Ovary (tissue), 3 donors: Measurements from ENCODE around the gene BAZ2B.

Source experiments
- CTCF ChIP-seq, 3 donors: fragments of 450-650 bp in 2 of 3; fragments of 200-600 bp in 1 of 3; IDR thresholded peaks; one replicate each; pipeline versions ENCODE4 v1.5.1 to v1.8.0; 2016 to 2022; ENCODE audit warnings: antibody characterized with exemption in 3 of 3, mild to moderate bottlenecking in 1 of 3
- EP300 ChIP-seq: sonication (generic); formaldehyde crosslinking; IDR thresholded peaks from one replicate; pipeline ENCODE4 v1.6.1; 2017; ENCODE audit warnings: antibody characterized with exemption
- POLR2A ChIP-seq: fragments of 450-650 bp; IDR thresholded peaks from one replicate; pipeline ENCODE4 v1.6.1; 2017; ENCODE audit warnings: antibody characterized with exemption, mild to moderate bottlenecking, moderate library complexity
- donor health status: DM: no; HTN: no; CAD: no.

GRCh38 chr2:159620796-159621195 is 4.4 kb upstream of the BAZ2B start:
- TF ChIP-seq CTCF (IDR thresholded peaks at IDR 0.05) (no peak), POLR2A (no peak), EP300 (no peak)
